Measurements from ENCODE around the gene EVC. TPM values are rescaled to one million over a fixed set of nuclear protein-coding genes. Genes with fewer than 3 reads are reported as not detected.

EVC gene
- total and polyA plus RNA-seq, 2 of the 4 experiments (the other 2 are of a cell fraction), result 16.8 to 18.9 TPM

DNA sequence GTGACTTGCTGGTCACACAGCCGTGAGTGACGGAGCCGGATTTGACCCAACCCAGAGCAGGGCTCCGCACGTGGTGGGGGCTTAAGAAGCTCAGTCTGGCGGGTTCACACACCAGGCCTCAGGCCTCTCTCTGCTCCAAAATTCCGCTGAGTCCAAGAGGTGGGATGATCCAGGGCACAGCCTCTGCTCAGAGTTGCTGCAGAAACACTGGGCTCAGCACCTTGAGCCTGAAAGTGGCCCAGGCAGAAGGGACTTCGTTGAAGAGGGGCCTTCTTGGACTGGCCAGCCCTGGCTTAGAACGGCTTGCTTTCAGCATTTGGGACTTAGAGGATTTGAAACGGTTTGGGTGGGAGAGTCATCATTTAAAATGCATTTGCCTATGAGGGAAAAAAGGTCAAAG is 21.2 kb downstream of the EVC start:
- Histone ChIP-seq H4K8ac (ENCODE audit: low read depth in 2 of 2, low read length in 2 of 2) (no peak overlapping the region), H3K9ac (ENCODE audit: low read depth, low read length) (no peak overlapping the region), H2AFZ (replicated peaks; ENCODE audit: low read length, poor library complexity) (no peak overlapping the region), H3K27me3 (ENCODE audit: control insufficient read depth, insufficient read depth, low read length) (no peaks in the 10 kb centered on the region), H3K56ac (ENCODE audit: extremely low read depth, insufficient read depth, low read length) (no peak overlapping the region), H2AK9ac (replicated peaks; ENCODE audit: low read depth, low read length, poor library complexity) (no peak overlapping the region), H4K91ac (ENCODE audit: insufficient read depth, low read depth, low read length) (no peak overlapping the region), H3K79me1 (ENCODE audit: low read depth in 1 of 2, low read length in 2 of 2) (peaks cover 38 to 57% of the 10 kb centered on the region in 2 experiments), H3K9me3 (ENCODE audit: control insufficient read depth, insufficient read depth, low read length) (no peaks in the 10 kb centered on the region), H3K18ac (ENCODE audit: low read depth, low read length) (no peak overlapping the region), H2BK20ac (ENCODE audit: low read depth, low read length) (no peak overlapping the region), H3K4me3 (ENCODE audit: insufficient read depth, low read depth, low read length) (no peak overlapping the region), H3K14ac (replicated peaks; ENCODE audit: low read depth, low read length) (no peak overlapping the region), H3K9me1 (ENCODE audit: insufficient read depth, low read length) (peaks cover 6% of the 10 kb centered on the region; the same call in 1 of the 2 replicates), H3K36me3 (ENCODE audit: control insufficient read depth, insufficient read depth, low read length) (peaks cover 65% of the 10 kb centered on the region), H2BK5ac (ENCODE audit: low read depth, low read length, poor library complexity, severe bottlenecking) (no peak overlapping the region), H2AK5ac (ENCODE audit: low read depth, low read length) (no peak overlapping the region), H3K27ac (ENCODE audit: insufficient read depth, low read length) (no peak overlapping the region), H2BK120ac (ENCODE audit: low read depth, low read length) (no peak overlapping the region), H2BK15ac (ENCODE audit: low read depth, low read length) (no peak overlapping the region), H3K23ac (ENCODE audit: low read depth, low read length) (no peak overlapping the region), H4K20me1 (ENCODE audit: insufficient read depth, low read length) (peaks cover 15% of the 10 kb centered on the region), H3K4me1 (ENCODE audit: control insufficient read depth, insufficient read depth, low read length) (no peaks in the 10 kb centered on the region), H3K4ac (ENCODE audit: low read depth, low read length) (no peak overlapping the region), H4K5ac (ENCODE audit: low read depth, low read length) (no peak overlapping the region), H3K4me2 (ENCODE audit: low read depth, low read length) (no peak overlapping the region)
- intact Hi-C loops (cut with micrococcal nuclease) (no loop called here), in situ Hi-C loops (cut with MboI; ENCODE audit: low sequenced_read_pairs) (no loop called here), dilution Hi-C loops (cut with HindIII; ENCODE audit: low sequenced_read_pairs, unreplicated experiment) (no loop called here)
- ATAC-seq (ENCODE audit: low read depth) (no peak), DNase-seq (no peak)
- ChIA-PET CTCF (no interaction called here), POLR2A (ENCODE audit: unreplicated experiment) (no interaction called here)
- no TSS peak for BruUV-seq (replicated peaks)
- no peak for TF ChIP-seq RFX5 (IDR thresholded peaks at IDR 0.05; ENCODE audit: low read depth, low read length)
- TF ChIP-seq, protein P1, sequence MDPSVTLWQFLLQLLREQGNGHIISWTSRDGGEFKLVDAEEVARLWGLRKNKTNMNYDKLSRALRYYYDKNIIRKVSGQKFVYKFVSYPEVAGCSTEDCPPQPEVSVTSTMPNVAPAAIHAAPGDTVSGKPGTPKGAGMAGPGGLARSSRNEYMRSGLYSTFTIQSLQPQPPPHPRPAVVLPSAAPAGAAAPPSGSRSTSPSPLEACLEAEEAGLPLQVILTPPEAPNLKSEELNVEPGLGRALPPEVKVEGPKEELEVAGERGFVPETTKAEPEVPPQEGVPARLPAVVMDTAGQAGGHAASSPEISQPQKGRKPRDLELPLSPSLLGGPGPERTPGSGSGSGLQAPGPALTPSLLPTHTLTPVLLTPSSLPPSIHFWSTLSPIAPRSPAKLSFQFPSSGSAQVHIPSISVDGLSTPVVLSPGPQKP (IDR thresholded peaks at IDR 0.05; ENCODE audit: borderline replicate concordance, low read depth, low read length), result no peak
- no peak for TF ChIP-seq MAZ (IDR thresholded peaks at IDR 0.05; ENCODE audit: borderline replicate concordance, low read depth, low read length)
- TF ChIP-seq USF2 (IDR thresholded peaks at IDR 0.05; ENCODE audit: low read depth, low read length), result no peak
- no peak for TF ChIP-seq NFE2L2 (IDR thresholded peaks at IDR 0.05; ENCODE audit: low read depth, low read length)
- TF ChIP-seq SMC3 (IDR thresholded peaks at IDR 0.05; ENCODE audit: low read depth, low read length), result no peak
- TF ChIP-seq MAFK (IDR thresholded peaks at IDR 0.05; ENCODE audit: low read depth, low read length), result no peak
- TF ChIP-seq FOS (IDR thresholded peaks at IDR 0.05; ENCODE audit: low read depth, low read length), result no peak
- no peak for TF ChIP-seq POLR2A (IDR thresholded peaks at IDR 0.05; ENCODE audit: low read depth, low read length)
- TF ChIP-seq CHD1 (IDR thresholded peaks at IDR 0.05; ENCODE audit: low read depth, low read length), result no peak
- no peak for TF ChIP-seq BHLHE40 (IDR thresholded peaks at IDR 0.05; ENCODE audit: low read depth, low read length)
- TF ChIP-seq RAD21 (IDR thresholded peaks at IDR 0.05; ENCODE audit: low read length), result no peak
- no peak for TF ChIP-seq CEBPB (IDR thresholded peaks at IDR 0.05; ENCODE audit: low read depth, low read length)
- TF ChIP-seq MXI1 (IDR thresholded peaks at IDR 0.05; ENCODE audit: borderline replicate concordance, low read depth, low read length), result no peak
- WGBS, 2 experiments (ENCODE audit: extremely low coverage in 2 of 2, insufficient read length in 1 of 2), result 98% methylated on average over 7 of the region's 10 CpGs; no CpG with 5 or more reads in 1 of the 2 experiments

All from IMR-90 (cell line).